ENCODE measurements around the gene MEMO1.
"Not testable (repeated sequence)": the region's sequence is repeated elsewhere in the genome, so short reads cannot be mapped to it uniquely, and the experiment has no call there.

MEMO1 gene

GRCh38 chr2:31853521-31853920 is 157.3 kb downstream of the MEMO1 start:
- no peaks in the 10 kb centered on the region for H3K27me3 ChIP-seq

GRCh38 chr2:31842150-31842549 is 168.7 kb downstream of the MEMO1 start:
- H3K4me1 ChIP-seq (ENCODE audit: control insufficient read depth in 1 of 2, insufficient read depth in 1 of 2, low read depth in 1 of 2, low read length in 1 of 2); H3K27me3 ChIP-seq; H3K4me3 ChIP-seq (ENCODE audit: low read depth in 1 of 2, low read length in 1 of 2); H3K27ac ChIP-seq; H3K9me3 ChIP-seq: not testable (repeated sequence)
- H3K36me3 ChIP-seq: peaks cover 20% of the 10 kb centered on the region

More at GRCh38 chr2:31853521-31853920, 157.3 kb downstream of the MEMO1 start:
- Histone ChIP-seq H3K9me3 (no peaks in the 10 kb centered on the region), H3K4me1 (ENCODE audit: control insufficient read depth in 1 of 2, insufficient read depth in 1 of 2, low read depth in 1 of 2, low read length in 1 of 2) (no peaks in the 10 kb centered on the region), H3K27ac (no peak overlapping the region), H3K4me3 (ENCODE audit: low read depth in 1 of 2, low read length in 1 of 2) (no peak overlapping the region), H3K36me3 (peaks cover 6% of the 10 kb centered on the region)
- TF ChIP-seq CTCF (IDR thresholded peaks at IDR 0.05): no peak

GRCh38 chr2:31835450-31835849 is 175.4 kb downstream of the MEMO1 start:
- Histone ChIP-seq H3K27me3 (no peaks in the 10 kb centered on the region), H3K4me1 (ENCODE audit: control insufficient read depth in 1 of 2, insufficient read depth in 1 of 2, low read depth in 1 of 2, low read length in 1 of 2) (no peaks in the 10 kb centered on the region), H3K36me3 (no peaks in the 10 kb centered on the region), H3K9me3 (no peaks in the 10 kb centered on the region), H3K27ac (no peak overlapping the region), H3K4me3 (ENCODE audit: low read depth in 1 of 2, low read length in 1 of 2) (no peak overlapping the region)
- no peak for TF ChIP-seq CTCF (IDR thresholded peaks at IDR 0.05)

- Histone ChIP-seq H3K4me3 (ENCODE audit: low read depth in 1 of 2, low read length in 1 of 2) (no peak overlapping the region), H3K36me3 (no peaks in the 10 kb centered on the region), H3K4me1 (ENCODE audit: control insufficient read depth in 1 of 2, insufficient read depth in 1 of 2, low read depth in 1 of 2, low read length in 1 of 2) (no peaks in the 10 kb centered on the region), H3K9me3 (no peaks in the 10 kb centered on the region), H3K27me3 (no peaks in the 10 kb centered on the region), H3K27ac (no peak overlapping the region)
- TF ChIP-seq CTCF (IDR thresholded peaks at IDR 0.05): no peak
These were observed 178.4 kb downstream of the MEMO1 start for GRCh38 chr2:31832363-31832762.

- Histone ChIP-seq H3K4me1 (ENCODE audit: control insufficient read depth in 1 of 2, insufficient read depth in 1 of 2, low read depth in 1 of 2, low read length in 1 of 2) (no peaks in the 10 kb centered on the region), H3K9me3 (no peaks in the 10 kb centered on the region), H3K36me3 (no peaks in the 10 kb centered on the region), H3K27ac (no peak overlapping the region), H3K27me3 (no peaks in the 10 kb centered on the region), H3K4me3 (ENCODE audit: low read depth in 1 of 2, low read length in 1 of 2) (no peak overlapping the region)
- no peak for TF ChIP-seq CTCF (IDR thresholded peaks at IDR 0.05)
These were observed 179.2 kb downstream of the MEMO1 start for GRCh38 chr2:31831585-31831984.

GRCh38 chr2:31828891-31829290 is 181.9 kb downstream of the MEMO1 start:
- Histone ChIP-seq H3K9me3 (no peaks in the 10 kb centered on the region), H3K36me3 (no peaks in the 10 kb centered on the region), H3K27me3 (no peaks in the 10 kb centered on the region), H3K27ac (no peak overlapping the region), H3K4me1 (ENCODE audit: control insufficient read depth in 1 of 2, insufficient read depth in 1 of 2, low read depth in 1 of 2, low read length in 1 of 2) (no peaks in the 10 kb centered on the region), H3K4me3 (ENCODE audit: low read depth in 1 of 2, low read length in 1 of 2) (no peak overlapping the region)
- no peak for TF ChIP-seq CTCF (IDR thresholded peaks at IDR 0.05)

Data from neutrophil (primary cell).